ENCODE results near the gene CRAMP1.

Gene CRAMP1

DNA sequence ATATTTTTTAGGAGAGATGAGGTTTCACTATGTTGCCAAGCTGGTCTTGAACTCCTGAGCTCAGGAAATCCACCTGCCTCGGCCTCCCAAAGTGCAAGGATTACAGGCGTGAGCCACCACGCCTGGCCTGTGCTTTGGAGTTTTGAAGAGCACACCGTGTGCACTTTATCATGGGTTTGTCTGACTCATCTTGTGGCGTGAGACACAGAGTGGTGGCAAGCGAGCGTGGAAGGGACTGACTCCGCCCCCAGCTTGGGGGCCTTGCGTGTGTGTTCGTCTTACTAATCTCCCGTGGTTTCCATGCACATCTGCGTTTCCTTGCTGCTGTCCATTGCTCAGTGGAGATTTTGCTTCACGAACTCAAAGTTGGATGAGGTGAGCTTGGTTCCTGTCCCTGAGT lies 22.9 kb downstream of the CRAMP1 start:
- DNase-seq (ENCODE audit: low read depth), result no peak

DNA sequence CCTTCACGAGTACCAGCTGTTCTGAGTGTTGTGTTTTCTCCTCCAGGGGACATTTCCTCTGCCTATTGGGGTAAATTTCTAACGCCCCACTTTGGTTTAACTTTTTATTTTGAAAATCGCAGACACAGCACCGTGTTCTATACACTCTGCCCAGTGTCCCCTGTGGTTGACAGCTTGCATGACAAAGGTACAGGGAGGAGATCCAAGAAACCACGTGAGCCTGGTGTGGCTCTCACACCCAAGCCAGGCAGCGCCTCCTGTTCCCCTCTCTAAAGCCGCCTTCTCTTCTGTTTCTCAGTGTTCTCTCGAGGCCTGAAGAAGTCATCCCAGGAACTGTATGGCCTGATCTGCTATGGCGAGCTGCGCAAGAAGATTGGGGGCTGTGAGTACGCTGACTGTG lies 25.4 kb downstream of the CRAMP1 start:
- no peak for DNase-seq (ENCODE audit: low read depth)

DNA sequence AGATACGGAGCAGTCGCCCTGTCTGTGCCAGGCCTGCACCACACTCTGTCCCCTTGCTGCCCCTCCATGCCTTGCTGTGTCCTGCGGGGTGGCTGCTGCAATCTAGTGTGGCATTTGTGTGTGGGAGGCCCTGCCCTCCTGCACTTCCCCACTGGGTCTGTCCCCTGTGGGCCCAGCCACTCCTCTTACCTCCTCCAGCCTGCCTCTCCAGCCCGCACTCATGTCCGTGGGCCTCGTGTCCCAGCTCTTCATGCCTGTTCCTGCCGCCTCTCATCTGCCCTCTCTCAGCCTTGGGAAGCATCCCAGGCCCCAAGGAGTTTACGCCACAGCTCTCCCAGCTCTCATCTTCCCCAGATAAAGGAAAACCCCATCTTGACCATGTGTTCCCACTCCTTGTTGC lies 26.6 kb downstream of the CRAMP1 start:
- no peak for DNase-seq (ENCODE audit: low read depth)

DNA sequence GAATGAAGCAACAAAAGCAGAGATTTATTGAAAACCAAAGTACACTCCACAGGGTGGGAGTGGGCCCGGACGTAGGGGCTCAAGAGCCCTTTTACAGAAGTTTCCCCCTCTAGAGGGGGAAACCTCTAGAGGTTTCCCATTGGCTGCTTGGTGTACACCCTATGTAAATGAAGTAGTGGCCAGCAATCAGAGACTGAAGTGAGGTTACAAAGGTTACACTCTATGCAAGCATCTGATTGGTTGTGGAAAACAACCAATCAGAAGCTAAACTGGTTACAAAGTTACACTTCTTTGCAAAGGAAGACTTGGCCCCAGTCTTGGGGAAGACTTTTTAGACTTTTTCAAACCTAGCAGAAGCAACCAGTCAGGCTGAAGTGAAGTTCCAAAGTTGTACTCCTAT lies 27.1 kb downstream of the CRAMP1 start:
- DNase-seq (ENCODE audit: low read depth), result no peak

DNA sequence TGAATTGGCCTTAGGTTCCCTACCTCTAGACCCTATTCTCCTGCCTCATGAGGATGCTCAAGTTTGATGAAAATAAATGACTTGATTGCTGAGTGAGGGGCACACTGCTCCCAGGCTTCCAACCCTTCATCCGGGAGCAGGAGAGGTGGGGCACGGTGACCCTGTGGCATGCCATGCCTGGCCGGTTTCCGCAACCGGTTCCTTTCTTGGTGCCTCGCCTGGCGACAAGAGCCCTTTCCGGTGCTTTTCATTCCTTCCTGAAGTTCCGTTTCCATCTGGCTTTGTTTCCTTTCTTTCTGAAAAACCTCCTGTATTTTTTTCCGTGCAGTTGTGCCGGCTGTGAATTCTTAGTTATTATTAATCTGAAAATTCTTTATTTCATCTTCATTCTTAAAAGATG lies 27.7 kb downstream of the CRAMP1 start:
- no peak for DNase-seq (ENCODE audit: low read depth)

DNA sequence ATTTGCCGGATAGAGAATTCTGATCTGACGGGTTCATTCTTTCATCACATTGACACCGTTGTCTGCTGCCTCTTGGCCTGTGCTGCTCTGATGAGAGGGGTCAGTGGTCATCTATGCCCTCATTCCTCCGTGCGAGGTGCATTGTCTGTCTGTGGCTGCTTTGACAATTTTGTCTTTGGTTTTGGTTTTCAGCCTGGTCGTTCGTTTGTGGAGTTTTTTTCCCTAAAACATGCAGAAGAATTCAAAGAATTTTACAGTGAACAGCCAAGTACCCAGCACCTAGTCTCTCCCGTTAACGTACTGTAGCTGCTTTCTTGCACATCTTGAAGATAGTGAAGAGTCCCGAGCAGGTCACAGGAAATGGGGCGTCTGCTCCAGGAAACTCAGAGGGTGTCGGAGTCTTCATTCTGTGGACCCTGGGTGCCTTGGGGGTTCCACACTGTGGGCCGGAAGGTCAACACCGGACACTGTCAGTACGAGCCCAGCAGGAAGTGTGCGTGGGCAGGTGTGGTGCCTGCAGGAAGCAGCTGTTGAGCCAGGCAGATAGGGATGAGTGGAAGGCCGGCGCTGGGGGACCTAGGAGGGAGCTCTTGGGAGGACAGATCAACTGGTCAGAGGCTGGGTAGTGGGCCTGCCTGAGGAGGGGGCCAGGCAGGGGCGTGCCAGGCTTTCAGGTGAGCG lies 28.2 kb downstream of the CRAMP1 start:
- DNase-seq (ENCODE audit: low read depth), result no peak

DNA sequence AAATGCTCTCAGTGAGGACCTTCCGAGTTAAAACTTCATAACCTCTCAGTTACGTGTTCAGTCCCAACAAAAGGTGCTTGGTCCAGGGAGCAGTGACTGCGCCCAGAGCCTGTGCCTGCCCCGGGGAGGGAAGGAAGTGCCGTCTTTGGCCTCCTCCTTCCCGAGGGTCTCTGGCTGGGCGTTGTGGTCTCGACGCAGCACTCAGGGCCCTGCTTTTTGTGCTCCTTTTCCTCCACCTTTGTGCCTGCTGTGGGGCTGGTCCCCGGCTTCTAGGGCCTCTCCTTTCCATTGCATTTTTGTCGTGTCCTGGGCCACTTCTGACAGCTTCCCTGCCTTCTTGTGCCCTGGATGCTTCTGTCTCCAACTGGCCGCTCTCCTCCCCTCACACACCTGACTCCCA lies 29.1 kb downstream of the CRAMP1 start:
- no peak for DNase-seq (ENCODE audit: low read depth)

DNA sequence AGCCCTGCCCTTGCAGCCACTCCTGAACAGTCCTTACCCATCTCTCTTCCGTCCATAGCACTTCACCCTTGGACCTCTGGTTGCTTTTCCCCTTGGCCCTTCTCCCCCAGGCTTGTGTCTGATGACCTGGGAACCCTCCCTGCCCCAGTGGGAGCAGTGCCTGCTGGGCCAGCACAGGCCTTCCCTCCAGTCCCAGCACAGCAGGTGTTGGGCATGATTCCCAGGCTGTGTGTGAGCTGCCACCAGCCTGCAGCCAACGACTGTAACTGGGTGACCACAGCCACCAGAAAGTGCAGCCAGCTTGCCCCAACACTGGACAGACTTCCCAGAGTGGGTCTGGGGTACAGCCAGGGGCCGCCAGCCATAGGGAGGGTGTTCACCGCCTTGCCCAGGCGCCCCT lies 30.0 kb downstream of the CRAMP1 start:
- DNase-seq (ENCODE audit: low read depth), result no peak

DNA sequence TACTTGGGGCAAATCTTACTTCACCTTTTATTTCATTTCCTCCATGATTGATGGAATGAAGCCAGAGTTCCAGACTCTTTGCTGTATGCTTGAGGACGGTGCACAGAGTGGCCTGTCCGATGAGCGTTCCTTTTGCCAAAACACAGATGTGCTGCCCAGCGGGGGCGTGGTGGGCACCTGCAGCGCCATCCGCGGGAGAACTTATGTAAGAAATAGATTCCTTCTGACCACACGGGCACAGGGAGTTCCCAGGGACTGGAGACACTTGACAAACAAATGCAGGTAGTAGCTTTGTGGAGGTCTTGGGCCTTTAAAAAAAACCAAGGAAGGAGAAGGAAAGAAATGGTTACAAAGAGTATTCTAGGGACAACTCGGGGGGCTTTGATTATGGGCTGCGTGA lies 30.6 kb downstream of the CRAMP1 start:
- DNase-seq (ENCODE audit: low read depth), result no peak

DNA sequence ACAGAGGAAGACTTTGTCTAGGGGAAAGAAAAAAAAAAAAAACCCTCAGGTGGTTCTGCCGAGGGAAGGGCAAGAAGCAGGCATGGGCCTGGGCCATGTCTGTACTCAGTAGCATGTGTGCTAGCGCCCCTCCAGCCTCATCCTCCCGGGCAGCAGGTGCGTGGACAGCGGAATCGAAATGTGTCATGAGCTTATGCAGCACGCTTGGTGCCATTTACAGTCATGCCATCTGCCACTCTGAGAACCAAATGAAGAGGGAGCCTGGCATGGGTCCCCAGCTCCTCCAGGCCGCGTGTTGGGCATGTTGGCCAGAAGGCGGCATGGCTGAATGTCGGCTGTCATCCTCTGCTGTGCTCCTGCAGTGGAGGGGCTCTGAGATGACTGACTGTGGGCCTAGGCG lies 31.4 kb downstream of the CRAMP1 start:
- no peak for DNase-seq (ENCODE audit: low read depth)

DNA sequence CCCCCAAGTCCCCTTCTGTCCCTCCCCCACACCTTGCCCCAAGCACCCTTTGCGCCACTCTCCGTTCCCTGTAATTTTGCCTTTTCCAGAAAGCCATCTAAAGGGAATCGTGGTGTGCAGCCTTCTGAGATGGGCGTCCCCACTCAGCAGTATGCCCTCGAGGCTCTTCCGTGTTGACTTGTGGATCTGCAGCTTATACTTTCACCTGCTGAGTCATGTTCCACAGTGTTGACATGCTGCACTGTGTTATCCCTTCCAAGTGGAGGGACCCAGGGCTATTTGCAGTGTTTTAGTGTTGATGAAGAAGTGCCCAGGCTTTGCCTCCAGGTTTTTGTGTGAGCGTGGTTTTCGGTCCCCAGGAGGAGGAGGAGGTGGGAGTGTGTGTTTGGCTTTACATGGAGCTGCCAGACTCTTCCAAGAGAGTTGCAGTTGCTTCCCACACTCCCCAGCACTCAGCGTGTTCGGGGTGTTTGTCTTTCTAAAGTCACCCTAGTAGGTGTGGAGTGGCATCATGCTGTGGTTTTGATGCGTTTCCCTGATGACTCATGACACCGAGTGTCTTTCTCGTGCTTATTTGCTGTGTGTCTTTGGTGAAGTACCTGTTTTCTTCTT lies 33.9 kb downstream of the CRAMP1 start:
- DNase-seq (ENCODE audit: low read depth), result no peak

DNA sequence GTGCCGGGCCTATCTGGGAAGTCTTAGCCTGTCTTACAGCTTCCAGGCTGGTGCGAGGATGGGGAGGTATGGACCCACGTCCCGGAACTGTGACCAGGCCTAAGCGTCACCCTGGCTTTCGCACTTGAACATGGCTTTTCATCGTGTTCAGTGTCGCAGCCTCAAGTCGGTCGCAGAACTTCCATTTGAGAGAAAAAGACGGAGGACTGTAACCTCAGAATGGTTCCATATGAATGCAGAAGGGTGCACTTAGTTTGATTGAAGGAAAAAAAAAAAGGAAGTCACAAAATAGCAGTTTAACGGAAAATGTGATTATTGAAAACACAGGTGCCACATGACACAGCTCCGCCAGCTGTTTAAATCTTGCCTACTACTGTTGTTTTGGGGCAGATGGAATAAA lies 35.7 kb downstream of the CRAMP1 start:
- no peak for DNase-seq (ENCODE audit: low read depth)

DNA sequence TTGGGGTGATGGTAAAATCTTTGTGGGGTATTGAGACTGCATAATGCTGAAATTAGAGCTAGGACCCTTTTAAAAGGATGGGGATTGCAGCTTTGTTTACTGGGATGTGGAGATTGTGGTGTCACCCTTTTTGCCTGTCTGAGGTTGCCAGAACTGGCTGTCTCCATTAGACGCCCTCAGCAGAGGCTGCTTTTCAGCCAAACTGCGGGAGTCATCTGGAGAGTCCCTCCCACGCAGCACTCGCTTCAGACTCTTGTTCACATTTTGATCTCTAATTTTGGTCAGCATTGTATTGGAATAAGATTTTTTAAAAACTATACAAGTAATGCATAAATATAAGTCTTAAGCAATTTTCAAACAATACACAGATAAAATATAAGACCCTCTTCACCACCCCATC lies 38.0 kb downstream of the CRAMP1 start:
- no peak for DNase-seq (ENCODE audit: low read depth)

DNA sequence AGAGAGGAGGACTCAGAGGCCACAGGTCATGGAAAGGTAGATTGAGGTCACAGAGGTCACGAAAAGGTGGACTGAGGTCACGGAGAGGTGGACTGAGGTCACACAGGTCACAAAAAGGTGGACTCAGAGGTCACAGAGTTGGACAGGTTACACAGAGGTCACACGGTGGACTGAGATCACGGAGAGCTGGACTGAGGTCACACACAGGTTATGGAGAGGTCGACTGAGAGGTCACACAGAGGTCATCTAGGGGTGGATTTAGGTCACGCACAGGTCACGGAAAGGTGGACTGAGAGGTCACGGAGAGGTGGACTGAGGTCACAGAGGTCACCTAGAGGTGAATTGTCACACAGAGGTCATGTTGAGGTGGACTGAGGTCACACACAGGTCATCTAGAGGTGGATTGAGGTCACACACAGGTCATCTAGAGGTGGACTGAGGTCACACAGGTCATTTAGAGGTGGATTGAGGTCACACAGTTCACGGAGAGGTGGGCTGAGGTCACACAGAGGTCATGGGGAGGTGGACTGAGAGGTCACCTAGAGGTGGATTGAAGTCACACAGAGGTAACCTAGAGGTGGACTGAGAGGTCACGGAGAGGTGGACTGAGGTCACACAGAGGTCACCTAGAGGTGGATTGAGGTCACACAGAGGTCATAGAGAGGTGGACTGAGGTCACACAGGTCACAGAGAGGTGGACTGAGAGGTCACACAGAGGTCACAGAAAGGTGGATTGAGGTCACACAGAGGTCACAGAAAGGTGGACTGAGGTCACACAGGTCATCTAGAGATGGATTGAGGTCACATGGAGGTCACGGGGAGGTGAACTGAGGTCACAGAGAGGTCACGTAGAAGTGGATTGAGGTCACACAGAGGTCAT lies 39.2 kb downstream of the CRAMP1 start:
- DNase-seq (ENCODE audit: low read depth), result no peak

DNA sequence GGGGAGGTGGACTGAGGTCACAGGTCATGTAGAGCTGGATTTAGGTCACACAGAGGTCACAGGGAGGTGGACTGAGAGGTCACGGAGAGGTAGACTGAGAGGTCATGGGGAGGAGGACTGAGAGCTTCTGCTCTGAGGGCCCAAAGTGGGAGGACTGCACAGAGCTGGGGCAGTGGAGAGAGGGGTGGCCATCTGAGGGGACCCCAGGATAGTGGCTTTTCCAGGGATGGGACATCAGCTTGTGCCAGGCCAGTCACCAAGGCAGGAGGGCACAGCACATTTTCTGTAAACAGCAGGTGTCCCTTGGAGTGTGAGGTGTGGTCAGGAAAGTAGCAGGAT lies 39.8 kb downstream of the CRAMP1 start:
- DNase-seq (ENCODE audit: low read depth), result no peak

DNA sequence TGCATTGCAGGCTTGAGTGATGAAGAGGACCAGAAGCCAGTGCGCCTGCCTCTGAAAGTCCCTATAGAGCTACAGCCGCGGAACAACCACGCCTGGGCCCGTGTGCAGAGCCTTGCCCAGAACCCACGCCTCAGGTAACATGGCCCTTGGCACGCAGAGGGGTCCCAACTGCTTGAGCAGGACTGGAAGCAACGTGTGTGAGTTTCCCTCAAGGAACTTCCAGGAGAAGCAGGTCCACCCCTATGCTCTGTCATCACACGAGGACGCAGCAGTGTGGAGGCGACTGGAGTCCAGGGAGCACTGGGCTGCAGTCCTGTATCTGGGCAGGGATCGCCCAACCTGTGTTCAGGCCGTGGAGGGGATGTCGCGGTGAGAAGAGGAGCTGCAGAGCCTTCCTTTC lies 40.9 kb downstream of the CRAMP1 start:
- no peak for DNase-seq (ENCODE audit: low read depth)

DNA sequence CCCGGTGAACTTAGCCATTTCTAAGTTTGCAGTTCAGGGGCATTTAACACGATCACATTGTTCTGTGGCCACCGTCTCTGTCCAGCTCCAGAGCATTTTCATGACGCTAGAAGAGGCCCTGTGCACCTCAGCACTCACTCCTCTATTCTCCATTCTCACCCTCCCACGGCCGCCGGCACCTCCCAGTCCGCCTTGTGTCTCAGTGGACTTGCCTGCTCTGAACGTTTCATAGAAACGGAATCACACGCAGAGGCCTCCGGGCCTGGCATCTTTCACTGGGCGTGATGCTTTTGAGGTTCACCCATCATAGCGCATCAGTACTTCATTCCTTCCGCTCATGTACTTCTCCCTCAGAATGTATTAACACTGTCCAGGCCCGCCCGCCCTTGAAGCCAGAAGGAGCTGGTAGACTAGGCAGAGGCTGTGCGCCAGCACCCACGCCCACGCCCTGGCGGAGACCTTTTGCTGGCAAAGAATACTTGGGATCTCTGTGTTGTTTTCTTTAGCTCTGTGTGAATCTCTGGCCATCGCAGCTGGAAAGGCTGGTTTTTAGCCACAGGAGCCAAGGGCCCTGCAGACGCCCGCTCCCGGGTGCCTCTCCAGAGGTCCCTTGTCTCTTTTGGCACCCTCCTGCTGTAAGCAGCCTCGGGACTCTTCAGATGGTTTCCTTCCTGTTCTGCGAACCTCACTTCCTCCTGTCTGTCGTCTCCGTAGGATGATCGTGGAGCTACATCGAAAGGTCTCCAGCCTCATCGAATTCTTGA lies 42.5 kb downstream of the CRAMP1 start:
- DNase-seq (ENCODE audit: low read depth), result no peak

DNA sequence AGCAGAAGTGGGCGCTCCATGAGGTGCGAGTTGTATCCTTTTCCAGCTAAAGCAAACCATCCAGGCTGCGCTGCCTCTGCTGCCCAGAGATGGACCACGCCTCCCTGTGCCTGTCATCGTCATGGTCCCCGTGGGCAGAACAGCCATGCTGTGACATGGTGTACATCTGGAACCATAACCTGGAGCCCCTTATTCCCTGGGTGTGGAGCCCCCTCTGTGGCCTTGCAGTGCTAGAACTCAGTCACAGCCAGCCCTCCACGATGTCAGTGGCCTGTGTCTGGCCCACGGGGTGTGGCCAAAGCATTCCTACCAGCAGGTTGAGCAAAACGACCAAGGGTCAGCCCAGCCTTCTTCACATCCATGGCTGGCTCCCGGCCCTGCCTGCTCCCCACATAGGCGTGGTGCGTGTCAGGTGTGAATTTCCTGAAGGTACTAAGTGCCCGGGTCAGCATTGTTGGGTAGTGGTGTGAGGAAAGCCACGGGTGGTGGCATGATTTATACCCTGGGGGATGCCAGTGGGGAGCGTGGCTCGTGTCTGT lies 43.2 kb downstream of the CRAMP1 start:
- DNase-seq (ENCODE audit: low read depth), result no peak

DNA sequence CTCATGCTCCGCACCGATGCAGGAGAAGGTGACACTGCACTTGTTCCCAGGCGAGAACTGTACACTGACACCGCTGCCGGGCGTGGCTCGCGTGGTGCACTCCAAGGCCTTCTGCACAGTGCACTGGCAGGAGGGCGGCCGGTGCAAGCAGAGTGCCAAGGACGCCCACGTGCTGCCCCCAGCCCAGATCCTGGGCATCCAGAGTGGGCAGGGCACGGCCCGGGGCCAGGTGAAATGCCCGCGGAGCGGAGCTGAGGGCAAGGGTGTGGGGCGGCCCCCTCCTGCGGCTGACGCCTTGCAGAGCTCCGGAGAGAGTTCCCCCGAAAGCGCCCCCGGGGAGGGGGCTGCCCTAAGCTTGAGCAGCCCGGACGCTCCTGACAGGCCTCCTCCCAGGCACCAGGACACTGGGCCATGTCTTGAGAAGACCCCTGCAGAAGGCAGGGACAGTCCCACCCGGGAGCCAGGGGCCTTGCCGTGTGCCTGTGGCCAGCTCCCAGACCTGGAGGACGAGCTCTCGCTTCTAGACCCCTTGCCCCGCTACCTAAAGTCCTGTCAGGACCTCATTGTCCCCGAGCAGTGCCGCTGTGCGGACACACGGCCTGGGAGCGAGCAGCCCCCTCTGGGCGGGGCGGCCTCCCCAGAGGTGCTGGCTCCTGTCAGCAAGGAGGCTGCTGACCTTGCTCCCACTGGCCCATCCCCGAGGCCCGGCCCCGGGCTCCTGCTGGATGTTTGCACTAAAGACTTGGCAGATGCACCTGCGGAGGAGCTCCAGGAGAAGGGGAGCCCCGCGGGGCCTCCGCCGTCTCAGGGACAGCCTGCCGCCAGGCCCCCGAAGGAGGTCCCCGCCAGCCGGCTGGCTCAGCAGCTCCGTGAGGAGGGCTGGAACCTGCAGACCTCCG lies 44.0 kb downstream of the CRAMP1 start:
- DNase-seq (ENCODE audit: low read depth), result no peak

DNA sequence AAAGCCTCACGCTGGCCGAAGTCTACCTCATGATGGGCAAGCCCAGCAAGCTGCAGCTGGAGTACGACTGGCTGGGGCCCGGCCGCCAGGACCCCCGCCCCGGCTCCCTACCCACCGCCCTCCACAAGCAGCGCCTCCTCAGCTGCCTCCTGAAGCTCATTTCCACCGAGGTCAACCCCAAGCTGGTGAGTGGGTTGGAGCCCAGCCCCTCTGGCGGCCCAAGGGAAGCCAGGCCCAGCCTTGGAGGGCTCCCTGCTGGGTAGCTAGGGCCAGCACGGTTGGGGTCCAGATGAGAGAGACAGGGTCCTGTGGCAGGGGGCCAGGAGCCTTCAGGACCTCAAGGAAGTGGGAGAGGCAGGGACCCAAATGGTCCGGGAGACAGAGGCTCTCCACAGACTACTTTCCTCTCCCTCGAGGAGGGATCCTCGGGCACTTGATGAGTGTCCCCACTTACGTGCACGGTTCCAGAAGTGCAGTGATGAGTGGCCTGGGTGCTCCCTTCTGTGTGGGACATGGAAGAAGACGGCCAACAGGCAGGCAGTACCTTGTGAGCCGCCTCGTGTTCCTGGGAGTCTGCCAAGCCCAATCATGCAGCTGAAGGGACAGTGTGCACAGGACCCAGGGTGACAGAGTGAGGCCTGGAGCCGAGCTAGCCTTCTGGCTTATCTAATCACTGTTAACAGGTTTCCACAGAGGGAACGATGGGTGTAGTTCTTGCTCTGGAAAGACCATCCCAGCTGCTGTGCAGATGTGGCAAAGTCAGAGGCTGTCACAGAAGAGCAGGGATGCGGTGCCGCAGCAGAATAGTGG lies 44.9 kb downstream of the CRAMP1 start:
- no peak for DNase-seq (ENCODE audit: low read depth)

All from activated T-cell treated with anti-CD3 and anti-CD28 coated beads for 48 hours (primary cell).